GM04504 (cell line): ENCODE measurements around the gene FDCSP.
"Not testable (repeated sequence)": the region's sequence is repeated elsewhere in the genome, so short reads cannot be mapped to it uniquely, and the experiment has no call there.

ENCODE experiments used
- DNase-seq: peaks from one replicate; pipeline ENCODE4 v3.0.0-alpha.2; 2012; ENCODE audit warnings: low read depth

Gene FDCSP

GRCh38 chr4:70239884-70240591, 14.1 kb downstream of the FDCSP start:
- DNase-seq, result no peak

- DNase-seq, result not testable (repeated sequence)
Measured at GRCh38 chr4:70242297-70242696, 16.4 kb downstream of the FDCSP start, which contains the start of gene CSN3. CSN3 (plus strand) TSS chr4:70242597; CDS start chr4:70244820, 2,223 bp downstream.

- DNase-seq, result no peak
Measured at GRCh38 chr4:70243091-70243490, 17.2 kb downstream of the FDCSP start.

- no peak for DNase-seq
Measured at GRCh38 chr4:70251250-70251944, 25.5 kb downstream of the FDCSP start.

- DNase-seq, result no peak
Measured at GRCh38 chr4:70251945-70252277, 26.0 kb downstream of the FDCSP start.

- no peak for DNase-seq
Measured at GRCh38 chr4:70269674-70270073, 43.8 kb downstream of the FDCSP start.

- no peak for DNase-seq
Measured at GRCh38 chr4:70277121-70277520, 51.2 kb downstream of the FDCSP start.

GRCh38 chr4:70280567-70280966, 54.6 kb downstream of the FDCSP start:
- no peak for DNase-seq
